D721Med (cell line): ENCODE measurements around the gene TMEM81.

Experiments
- DNase-seq: peaks from one replicate; pipeline ENCODE4 v3.0.0; 2011; ENCODE audit warnings: low spot score; ENCODE audit not compliant: insufficient read length
- FAIRE-seq: peaks from 2 replicates; lab custom pipeline; 2011; peaks lifted over from hg19 to GRCh38; lab: Jason Lieb, UNC
- CTCF ChIP-seq: IDR thresholded peaks from 2 replicates; pipeline ENCODE4 v1.5.1; 2012; ENCODE audit warnings: mild to moderate bottlenecking, control low read depth; ENCODE audit not compliant: insufficient read depth; ENCODE audit errors: missing control alignments

The TMEM81 gene

DNA sequence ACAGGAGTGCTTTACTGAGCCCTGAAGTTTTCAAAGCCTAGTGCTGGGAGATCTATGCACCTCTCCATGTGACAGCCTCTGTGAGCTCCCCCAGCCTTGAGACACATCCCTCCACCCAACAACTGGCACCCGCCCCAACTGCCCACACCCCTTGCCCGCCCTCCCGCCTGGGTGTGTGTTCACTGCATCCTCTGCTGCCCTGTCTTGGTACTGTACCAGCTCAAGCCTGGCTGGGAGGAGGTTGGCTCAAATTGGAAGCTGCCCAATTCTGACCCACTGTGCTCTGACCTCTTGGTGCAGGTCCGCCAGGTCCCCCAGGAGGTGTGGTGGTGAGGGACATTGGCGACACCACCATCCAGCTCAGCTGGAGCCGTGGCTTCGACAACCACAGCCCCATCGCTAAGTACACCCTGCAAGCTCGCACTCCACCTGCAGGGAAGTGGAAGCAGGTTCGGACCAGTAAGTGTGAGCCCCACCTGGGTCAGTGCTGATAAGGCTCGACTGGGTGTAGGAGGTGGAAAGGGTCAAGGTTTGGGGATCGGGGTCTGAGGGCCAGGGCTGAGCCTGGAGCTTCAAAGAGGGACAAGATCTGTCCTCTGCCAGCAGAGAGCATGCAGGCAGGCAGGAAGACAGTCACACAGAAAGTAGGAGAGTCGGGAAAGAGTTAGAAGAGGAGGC lies 18.0 kb downstream of the TMEM81 start:
- no peak for FAIRE-seq
- no peak for DNase-seq
- no peak for TF ChIP-seq CTCF

DNA sequence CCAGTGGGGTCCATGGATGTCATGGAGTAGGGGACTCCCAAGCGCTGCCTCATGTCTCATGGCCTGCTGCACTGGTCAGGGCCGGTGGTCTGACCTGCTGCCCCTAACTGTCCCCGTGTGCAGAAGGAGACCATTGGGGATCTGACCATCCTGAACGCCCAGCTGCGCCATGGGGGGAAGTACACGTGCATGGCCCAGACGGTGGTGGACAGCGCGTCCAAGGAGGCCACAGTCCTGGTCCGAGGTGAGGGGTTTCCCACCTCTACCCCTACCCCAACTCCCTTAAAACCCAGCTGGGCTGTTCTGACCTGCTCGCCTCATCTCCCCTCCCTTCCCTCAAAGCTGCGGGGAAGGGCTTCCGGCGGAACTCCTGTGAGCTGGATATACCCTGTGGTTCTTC lies 18.6 kb downstream of the TMEM81 start:
- no peak for TF ChIP-seq CTCF
- FAIRE-seq (no peak), DNase-seq (no peak)

GRCh38 chr1:205064741-205065316 lies 19.4 kb downstream of the TMEM81 start:
- no peak for DNase-seq
- TF ChIP-seq CTCF: no peak
- no peak for FAIRE-seq

DNA sequence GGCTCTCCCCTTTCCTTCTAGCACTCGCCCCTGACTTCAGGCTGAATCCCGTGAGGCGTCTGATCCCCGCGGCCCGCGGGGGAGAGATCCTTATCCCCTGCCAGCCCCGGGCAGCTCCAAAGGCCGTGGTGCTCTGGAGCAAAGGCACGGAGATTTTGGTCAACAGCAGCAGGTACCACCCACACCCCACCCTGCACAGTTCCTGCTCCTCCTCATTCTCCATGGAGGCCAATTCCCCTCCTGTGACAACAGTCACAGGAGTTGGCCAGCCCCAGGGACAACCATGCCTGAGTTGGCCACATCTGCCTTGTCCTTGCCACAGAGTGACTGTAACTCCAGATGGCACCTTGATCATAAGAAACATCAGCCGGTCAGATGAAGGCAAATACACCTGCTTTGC lies 20.0 kb downstream of the TMEM81 start:
- TF ChIP-seq CTCF: no peak
- no peak for DNase-seq
- no peak for FAIRE-seq

- FAIRE-seq: no peak
- no peak for TF ChIP-seq CTCF
- no peak for DNase-seq
Observed at GRCh38 chr1:205062895-205063294, 21.4 kb downstream of the TMEM81 start.

DNA sequence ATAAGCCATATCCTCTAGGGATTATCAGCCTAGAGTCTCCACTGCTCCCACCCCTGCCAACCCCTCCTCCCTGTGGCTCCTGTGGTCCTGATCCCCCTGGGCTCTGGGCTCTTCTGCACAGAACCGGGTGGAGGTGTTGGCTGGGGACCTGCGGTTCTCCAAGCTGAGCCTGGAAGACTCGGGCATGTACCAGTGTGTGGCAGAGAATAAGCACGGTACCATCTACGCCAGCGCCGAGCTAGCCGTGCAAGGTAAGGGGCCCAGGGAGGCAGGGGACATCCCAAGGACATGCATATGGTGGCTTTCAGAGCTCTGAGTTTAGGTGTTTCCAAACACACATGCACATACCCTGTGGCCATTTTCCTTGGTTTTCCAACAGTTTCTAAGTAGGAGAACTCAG lies 21.9 kb downstream of the TMEM81 start:
- DNase-seq: peak; percentile 24
- no peak for TF ChIP-seq CTCF
- FAIRE-seq: no peak

DNA sequence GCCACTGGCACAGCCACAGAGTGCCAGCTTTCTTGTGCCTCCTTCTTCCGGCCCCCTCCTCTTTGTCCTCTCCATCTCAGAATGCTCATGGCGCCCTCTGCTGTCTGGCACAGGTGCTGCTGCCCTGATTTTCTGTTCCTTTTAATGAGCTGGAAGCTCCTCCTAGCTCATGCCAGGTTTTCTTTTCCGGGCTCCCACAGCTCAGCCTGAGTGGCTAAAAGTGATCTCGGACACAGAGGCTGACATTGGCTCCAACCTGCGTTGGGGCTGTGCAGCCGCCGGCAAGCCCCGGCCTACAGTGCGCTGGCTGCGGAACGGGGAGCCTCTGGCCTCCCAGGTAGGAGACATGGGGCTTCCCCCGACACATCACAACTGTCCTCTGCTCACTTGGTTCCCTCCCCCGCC lies 22.6 kb downstream of the TMEM81 start:
- FAIRE-seq: peak; percentile 67
- DNase-seq: peak; percentile 99
- peak; percentile 100 for TF ChIP-seq CTCF
